HepG2 (cell line): ENCODE results near the gene SYNGR4. TPM values are rescaled to one million over a fixed set of nuclear protein-coding genes. Genes with fewer than 3 reads are reported as not detected.

Source experiments
- CREB3 ChIP-seq: sonication (generic); formaldehyde crosslinking; IDR thresholded peaks from 2 replicates; pipeline ENCODE4 v1.5.0; 2020; ENCODE audit warnings: missing genetic modification reagents
- HMG20B ChIP-seq: conservative IDR thresholded peaks from 2 replicates; pipeline ENCODE4 v1.6.1; 2016; ENCODE audit warnings: missing genetic modification reagents, missing compliant biosample characterization
- HNRNPK ChIP-seq: fragments of 200-400 bp; formaldehyde crosslinking; IDR thresholded peaks from 2 replicates; pipeline ENCODE4 v1.6.1; 2018; ENCODE audit warnings: low read length, low read depth, moderate library complexity, mild to moderate bottlenecking; ENCODE audit not compliant: poor library complexity, severe bottlenecking
- IKZF4 ChIP-seq: sonication (generic); formaldehyde crosslinking; IDR thresholded peaks from 2 replicates; pipeline ENCODE4 v1.5.1; 2020; ENCODE audit warnings: borderline replicate concordance, mild to moderate bottlenecking, low read depth, missing genetic modification reagents; ENCODE audit errors: not compliant biosample characterization
- NFIC ChIP-seq: IDR thresholded peaks from 2 replicates; pipeline ENCODE4 v1.6.1; 2012; ENCODE audit warnings: mild to moderate bottlenecking, low read length, inconsistent platforms
- NFYB ChIP-seq: sonication (generic); formaldehyde crosslinking; IDR thresholded peaks from 2 replicates; pipeline ENCODE4 v1.4.0; 2020; ENCODE audit warnings: missing genetic modification reagents
- PITX1 ChIP-seq: sonication (generic); formaldehyde crosslinking; IDR thresholded peaks from 2 replicates; pipeline ENCODE4 v1.5.1; 2020; ENCODE audit warnings: mild to moderate bottlenecking, missing genetic modification reagents
- PRDM10 ChIP-seq: sonication (generic); formaldehyde crosslinking; IDR thresholded peaks from 2 replicates; pipeline ENCODE4 v1.4.0; 2020; ENCODE audit warnings: low read depth, missing genetic modification reagents
- RARG ChIP-seq: sonication (generic); formaldehyde crosslinking; IDR thresholded peaks from 2 replicates; pipeline ENCODE4 v1.4.0; 2020; ENCODE audit warnings: low read depth, mild to moderate bottlenecking, missing genetic modification reagents
- RFX3 ChIP-seq: IDR thresholded peaks from 2 replicates; pipeline ENCODE4 v1.6.1; 2016; ENCODE audit warnings: missing biosample characterization, missing genetic modification reagents
- RFXAP ChIP-seq: sonication (generic); formaldehyde crosslinking; IDR thresholded peaks from 2 replicates; pipeline ENCODE4 v1.4.0; 2020; ENCODE audit warnings: missing genetic modification reagents, borderline replicate concordance
- TBP ChIP-seq: sonication (generic); formaldehyde crosslinking; IDR thresholded peaks from 2 replicates; pipeline ENCODE4 v1.5.0; 2020; ENCODE audit warnings: missing genetic modification reagents
- THYN1 ChIP-seq: sonication (generic); formaldehyde crosslinking; IDR thresholded peaks from 2 replicates; pipeline ENCODE4 v1.8.1; 2023; ENCODE audit warnings: low read depth, mild to moderate bottlenecking, moderate library complexity, missing genetic modification reagents, borderline replicate concordance
- UBTF ChIP-seq: sonication (generic); formaldehyde crosslinking; IDR thresholded peaks from 2 replicates; pipeline ENCODE4 v1.4.0; 2020; ENCODE audit warnings: mild to moderate bottlenecking, missing genetic modification reagents
- ZFP36L1 ChIP-seq: sonication (generic); formaldehyde crosslinking; IDR thresholded peaks from 2 replicates; pipeline ENCODE4 v1.8.0; 2022; ENCODE audit warnings: mild to moderate bottlenecking, missing genetic modification reagents, moderate library complexity
- ZFP41 ChIP-seq: sonication (generic); formaldehyde crosslinking; IDR thresholded peaks from 2 replicates; pipeline ENCODE4 v1.4.0; 2020; ENCODE audit warnings: mild to moderate bottlenecking, missing genetic modification reagents, borderline replicate concordance
- ZNF879 ChIP-seq: sonication (generic); formaldehyde crosslinking; IDR thresholded peaks from 2 replicates; pipeline ENCODE4 v1.8.1; 2023; ENCODE audit warnings: missing genetic modification reagents
- polyA plus RNA-seq, 8 experiments: library from polyadenylated mRNA; depleted of rRNA in 3 of 8; stranded (reverse) in 7 of 8; unstranded in 1 of 8; fragments of >200 nt; fragmentation: Illumina TruSeq in 4 of 8; extraction: Trizol in 4 of 8; gene quantifications; 2 replicates each; pipeline versions ENCODE4 v1.2.1 to v1.2.3, GENCODE V29; 2011 to 2016; ENCODE audit warnings: low read depth in 4 of 8, missing spikeins in 1 of 8, mixed read lengths in 1 of 8; ENCODE audit not compliant: insufficient read depth in 1 of 8
- total RNA-seq, 5 experiments: library from RNA; depleted of rRNA; stranded (reverse); fragments of >200 nt; fragmentation: Illumina TruSeq; extraction: Trizol; gene quantifications; 2 replicates each; pipeline ENCODE4 v1.2.3, GENCODE V29; 2016; ENCODE audit warnings: low read depth in 1 of 5
- TF ChIP-seq, protein P1 (sequence below): sonication (generic); formaldehyde crosslinking; IDR thresholded peaks from 2 replicates; pipeline ENCODE4 v1.4.0; 2020; ENCODE audit warnings: missing genetic modification reagents

SYNGR4 gene
- total and polyA plus RNA-seq, 2 of the 13 experiments (the other 11 are each of a cell fraction or from before 2014, with no cell fraction given): not detected

GRCh38 chr19:48354332-48354992, 9.7 kb upstream of the SYNGR4 start (continued):
- TF ChIP-seq PRDM10 (peak; percentile 84), HNRNPK (no peak), HMG20B (peak; percentile 72), IKZF4 (CRISPR knock-in tag) (no peak), RARG (no peak), ZNF879 (CRISPR knock-in tag) (no peak), ZFP41 (CRISPR knock-in tag) (no peak), PITX1 (0 out of 2 replicates have a peak, but pooled peaks have one; percentile 52), RFXAP (CRISPR knock-in tag) (no peak), TBP (CRISPR knock-in tag) (no peak), CREB3 (CRISPR knock-in tag) (no peak), ZFP36L1 (CRISPR knock-in tag) (no peak), UBTF (CRISPR knock-in tag) (peak; percentile 66), NFYB (CRISPR knock-in tag) (no peak), THYN1 (CRISPR knock-in tag) (no peak), RFX3 (no peak), NFIC (peak; percentile 82; the same call in 1 of the 2 replicates)
- TF ChIP-seq, protein P1, sequence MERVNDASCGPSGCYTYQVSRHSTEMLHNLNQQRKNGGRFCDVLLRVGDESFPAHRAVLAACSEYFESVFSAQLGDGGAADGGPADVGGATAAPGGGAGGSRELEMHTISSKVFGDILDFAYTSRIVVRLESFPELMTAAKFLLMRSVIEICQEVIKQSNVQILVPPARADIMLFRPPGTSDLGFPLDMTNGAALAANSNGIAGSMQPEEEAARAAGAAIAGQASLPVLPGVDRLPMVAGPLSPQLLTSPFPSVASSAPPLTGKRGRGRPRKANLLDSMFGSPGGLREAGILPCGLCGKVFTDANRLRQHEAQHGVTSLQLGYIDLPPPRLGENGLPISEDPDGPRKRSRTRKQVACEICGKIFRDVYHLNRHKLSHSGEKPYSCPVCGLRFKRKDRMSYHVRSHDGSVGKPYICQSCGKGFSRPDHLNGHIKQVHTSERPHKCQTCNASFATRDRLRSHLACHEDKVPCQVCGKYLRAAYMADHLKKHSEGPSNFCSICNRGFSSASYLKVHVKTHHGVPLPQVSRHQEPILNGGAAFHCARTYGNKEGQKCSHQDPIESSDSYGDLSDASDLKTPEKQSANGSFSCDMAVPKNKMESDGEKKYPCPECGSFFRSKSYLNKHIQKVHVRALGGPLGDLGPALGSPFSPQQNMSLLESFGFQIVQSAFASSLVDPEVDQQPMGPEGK: peak; percentile 66
